Tibial nerve (tissue), 4 donors: ENCODE data around the gene GNGT1.

ENCODE experiments used
- EP300 ChIP-seq, 2 donors: sonication (generic); formaldehyde crosslinking; IDR thresholded peaks; one replicate each; pipeline ENCODE4 v1.6.1; 2017; ENCODE audit warnings: antibody characterized with exemption in 2 of 2, mild to moderate bottlenecking in 1 of 2
- POLR2A ChIP-seq, 2 donors: fragments of 450-650 bp; IDR thresholded peaks; one replicate each; pipeline ENCODE4 v1.6.1; 2017; ENCODE audit warnings: antibody characterized with exemption in 2 of 2, mild to moderate bottlenecking in 2 of 2, moderate library complexity in 2 of 2
- TF ChIP-seq, protein P1 (sequence below), 5 experiments: fragments of 200-600 bp in 3 of 5; fragments of 450-650 bp in 2 of 5; sonication (generic) in 3 of 5; IDR thresholded peaks; one replicate each; pipeline ENCODE4 v1.5.1; 2016 to 2019; ENCODE audit warnings: antibody characterized with exemption in 5 of 5, mild to moderate bottlenecking in 3 of 5, moderate library complexity in 2 of 5

- TF ChIP-seq, protein P1, sequence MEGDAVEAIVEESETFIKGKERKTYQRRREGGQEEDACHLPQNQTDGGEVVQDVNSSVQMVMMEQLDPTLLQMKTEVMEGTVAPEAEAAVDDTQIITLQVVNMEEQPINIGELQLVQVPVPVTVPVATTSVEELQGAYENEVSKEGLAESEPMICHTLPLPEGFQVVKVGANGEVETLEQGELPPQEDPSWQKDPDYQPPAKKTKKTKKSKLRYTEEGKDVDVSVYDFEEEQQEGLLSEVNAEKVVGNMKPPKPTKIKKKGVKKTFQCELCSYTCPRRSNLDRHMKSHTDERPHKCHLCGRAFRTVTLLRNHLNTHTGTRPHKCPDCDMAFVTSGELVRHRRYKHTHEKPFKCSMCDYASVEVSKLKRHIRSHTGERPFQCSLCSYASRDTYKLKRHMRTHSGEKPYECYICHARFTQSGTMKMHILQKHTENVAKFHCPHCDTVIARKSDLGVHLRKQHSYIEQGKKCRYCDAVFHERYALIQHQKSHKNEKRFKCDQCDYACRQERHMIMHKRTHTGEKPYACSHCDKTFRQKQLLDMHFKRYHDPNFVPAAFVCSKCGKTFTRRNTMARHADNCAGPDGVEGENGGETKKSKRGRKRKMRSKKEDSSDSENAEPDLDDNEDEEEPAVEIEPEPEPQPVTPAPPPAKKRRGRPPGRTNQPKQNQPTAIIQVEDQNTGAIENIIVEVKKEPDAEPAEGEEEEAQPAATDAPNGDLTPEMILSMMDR (IDR thresholded peaks at IDR 0.05): no peak
- TF ChIP-seq POLR2A (IDR thresholded peaks at IDR 0.05) (no peak), EP300 (IDR thresholded peaks at IDR 0.05) (no peak)
These were observed 10.3 kb upstream of the GNGT1 start for GRCh38 chr7:93895859-93896600.
